ENCODE data around the gene LTC4S. TPM values are rescaled to one million over a fixed set of nuclear protein-coding genes. Genes with fewer than 3 reads are reported as not detected.

The LTC4S gene
- total RNA-seq, 1 experiment from 2014 or later, result 2.6 TPM

- H3K9me3 Mint-ChIP-seq, result peaks cover 6% of the 10 kb centered on the region
- H3K36me3 Mint-ChIP-seq, result peaks cover 17% of the 10 kb centered on the region
- ATAC-seq, result no peak
- POLR2A ChIA-PET, result no interaction called here
- no peaks in the 10 kb centered on the region; the same call in 1 of the 2 replicates for H3K4me1 Mint-ChIP-seq
- H3K27me3 Mint-ChIP-seq (ENCODE audit: low read depth), result no peaks in the 10 kb centered on the region
- no peak for DNase-seq (ENCODE audit: low spot score)
- no peak overlapping the region for H3K4me3 Mint-ChIP-seq
- TF ChIP-seq ZNF425 (CRISPR knock-in tag; conservative IDR thresholded peaks at IDR 0.05) (no peak), ELF4 (CRISPR knock-in tag; IDR thresholded peaks at IDR 0.05; ENCODE audit: low read depth) (no peak), CREB1 (CRISPR knock-in tag; IDR thresholded peaks at IDR 0.05) (no peak), ZNF317 (CRISPR knock-in tag; IDR thresholded peaks at IDR 0.05; ENCODE audit: borderline replicate concordance, low read depth) (no peak), ETV6 (CRISPR knock-in tag; IDR thresholded peaks at IDR 0.05) (no peak), CREM (CRISPR knock-in tag; IDR thresholded peaks at IDR 0.05) (no peak), AFF4 (CRISPR knock-in tag; IDR thresholded peaks at IDR 0.05; ENCODE audit: borderline replicate concordance) (no peak), IRF2 (CRISPR knock-in tag; IDR thresholded peaks at IDR 0.05; ENCODE audit: borderline replicate concordance, low read depth) (no peak), MYBL2 (CRISPR knock-in tag; IDR thresholded peaks at IDR 0.05) (no peak), SMAD3 (CRISPR knock-in tag; IDR thresholded peaks at IDR 0.05; ENCODE audit: borderline replicate concordance) (no peak), NFE2L1 (CRISPR knock-in tag; IDR thresholded peaks at IDR 0.05) (no peak), RELA (CRISPR knock-in tag; IDR thresholded peaks at IDR 0.05; ENCODE audit: borderline replicate concordance) (no peak), ZNF512 (CRISPR knock-in tag; IDR thresholded peaks at IDR 0.05; ENCODE audit: borderline replicate concordance) (no peak), HMGA2 (CRISPR knock-in tag; IDR thresholded peaks at IDR 0.05) (no peak), PRDM15 (CRISPR knock-in tag; IDR thresholded peaks at IDR 0.05) (no peak), E2F1 (CRISPR knock-in tag; IDR thresholded peaks at IDR 0.05) (no peak), ZNF396 (CRISPR knock-in tag; IDR thresholded peaks at IDR 0.05; ENCODE audit: borderline replicate concordance) (no peak), JAZF1 (CRISPR knock-in tag; IDR thresholded peaks at IDR 0.05) (no peak), ZNF121 (CRISPR knock-in tag; IDR thresholded peaks at IDR 0.05) (no peak), PREB (CRISPR knock-in tag; IDR thresholded peaks at IDR 0.05; ENCODE audit: borderline replicate concordance) (no peak)
- CTCF ChIA-PET, result no interaction called here
- no peak overlapping the region for H3K27ac Mint-ChIP-seq
Observed at GRCh38 chr5:179747811-179748210, 46.0 kb upstream of the LTC4S start.
